Measurements from ENCODE around the gene GPR171.

GRCh38 chr3:151196434-151196833 is 6.6 kb downstream of the GPR171 start:
- TF ChIP-seq CTCF (IDR thresholded peaks at IDR 0.05; ENCODE audit: poor library complexity) (no peak), EZH2 (IDR thresholded peaks at IDR 0.05; ENCODE audit: borderline replicate concordance) (no peak)
